Measurements from ENCODE around the gene GLI3.

GLI3 gene

DNA sequence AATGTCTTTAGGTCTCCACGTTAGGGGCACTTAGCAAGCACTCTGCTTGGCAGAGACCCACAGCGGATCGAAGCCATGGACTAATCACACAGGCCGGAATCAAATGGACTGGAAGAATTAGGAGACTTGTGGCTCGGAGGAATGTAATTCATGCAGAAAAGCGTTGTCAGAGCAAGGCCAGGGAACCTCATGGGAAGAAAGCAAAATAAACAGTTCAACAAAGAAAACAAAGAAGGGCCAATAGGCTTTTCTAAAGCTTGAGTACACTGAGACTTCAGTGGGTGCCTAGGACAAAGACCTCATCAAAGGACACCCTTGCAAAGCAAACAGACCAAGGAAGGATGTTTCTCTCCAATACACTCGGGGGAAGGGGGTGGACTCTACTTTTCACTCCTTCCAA lies 171.1 kb downstream of the GLI3 start:
- no peak for DNase-seq (ENCODE audit: extremely low read depth, insufficient read length)
- Histone ChIP-seq H3K4me3 (replicated peaks; ENCODE audit: low read depth, low read length) (no peak overlapping the region), H3K27me3 (replicated peaks; ENCODE audit: control insufficient read depth, insufficient read depth, low read length) (no peaks in the 10 kb centered on the region), H3K36me3 (ENCODE audit: control insufficient read depth, insufficient read depth, low read length) (no peaks in the 10 kb centered on the region)
- TF ChIP-seq CTCF (IDR thresholded peaks at IDR 0.05; ENCODE audit: insufficient read depth, low read length, poor library complexity, severe bottlenecking): no peak

- Histone ChIP-seq H3K36me3 (ENCODE audit: control insufficient read depth, insufficient read depth, low read length) (no peaks in the 10 kb centered on the region), H3K4me3 (replicated peaks; ENCODE audit: low read depth, low read length) (no peak overlapping the region), H3K27me3 (replicated peaks; ENCODE audit: control insufficient read depth, insufficient read depth, low read length) (no peaks in the 10 kb centered on the region; the same call in 1 of the 2 replicates)
- no peak for DNase-seq (ENCODE audit: extremely low read depth, insufficient read length)
- TF ChIP-seq CTCF (IDR thresholded peaks at IDR 0.05; ENCODE audit: insufficient read depth, low read length, poor library complexity, severe bottlenecking): no peak
These were observed 172.0 kb downstream of the GLI3 start for GRCh38 chr7:42065015-42065414.

GRCh38 chr7:42064534-42064933 lies 172.5 kb downstream of the GLI3 start:
- no peaks in the 10 kb centered on the region for H3K36me3 ChIP-seq (ENCODE audit: control insufficient read depth, insufficient read depth, low read length)
- no peak for TF ChIP-seq CTCF (IDR thresholded peaks at IDR 0.05; ENCODE audit: insufficient read depth, low read length, poor library complexity, severe bottlenecking)
- DNase-seq (ENCODE audit: extremely low read depth, insufficient read length): no peak
- H3K4me3 ChIP-seq (replicated peaks; ENCODE audit: low read depth, low read length): no peak overlapping the region
- H3K27me3 ChIP-seq (replicated peaks; ENCODE audit: control insufficient read depth, insufficient read depth, low read length): no peaks in the 10 kb centered on the region; the same call in 1 of the 2 replicates

DNA sequence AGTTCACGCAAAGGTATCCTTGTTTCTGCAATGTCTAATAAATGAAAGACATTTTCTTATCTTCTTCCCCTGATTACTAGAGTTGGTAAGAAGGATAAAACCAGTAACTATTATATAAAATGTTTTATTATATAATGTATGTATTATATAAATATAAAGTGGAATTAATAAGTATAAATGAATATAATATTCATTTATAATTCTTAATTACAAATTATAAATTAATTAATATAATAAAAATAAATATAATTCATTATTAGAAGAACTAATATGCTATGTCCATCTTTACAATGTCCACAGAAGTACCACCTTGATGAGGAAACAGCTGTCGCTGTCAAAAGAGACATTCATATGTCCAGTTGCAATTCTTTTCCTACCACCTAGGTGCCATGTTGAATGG lies 177.7 kb downstream of the GLI3 start:
- DNase-seq (ENCODE audit: extremely low read depth, insufficient read length): no peak
- no peaks in the 10 kb centered on the region; the same call in 1 of the 2 replicates for H3K27me3 ChIP-seq (replicated peaks; ENCODE audit: control insufficient read depth, insufficient read depth, low read length)
- no peak for TF ChIP-seq CTCF (IDR thresholded peaks at IDR 0.05; ENCODE audit: insufficient read depth, low read length, poor library complexity, severe bottlenecking)
- no peaks in the 10 kb centered on the region for H3K36me3 ChIP-seq (ENCODE audit: control insufficient read depth, insufficient read depth, low read length)
- H3K4me3 ChIP-seq (replicated peaks; ENCODE audit: low read depth, low read length): no peak overlapping the region

GRCh38 chr7:42057331-42057730 lies 179.7 kb downstream of the GLI3 start:
- no peak for DNase-seq (ENCODE audit: extremely low read depth, insufficient read length)

More at GRCh38 chr7:42057331-42057730, 179.7 kb downstream of the GLI3 start:
- Histone ChIP-seq H3K4me3 (replicated peaks; ENCODE audit: low read depth, low read length) (no peak overlapping the region), H3K36me3 (ENCODE audit: control insufficient read depth, insufficient read depth, low read length) (no peaks in the 10 kb centered on the region), H3K27me3 (replicated peaks; ENCODE audit: control insufficient read depth, insufficient read depth, low read length) (no peaks in the 10 kb centered on the region; the same call in 1 of the 2 replicates)
- TF ChIP-seq CTCF (IDR thresholded peaks at IDR 0.05; ENCODE audit: insufficient read depth, low read length, poor library complexity, severe bottlenecking): no peak

Data from GM06990 (cell line).